ENCODE results near the gene NPR3. TPM values are rescaled to one million over a fixed set of nuclear protein-coding genes. Genes with fewer than 3 reads are reported as not detected.

Gene NPR3
- total and polyA plus RNA-seq, 2 experiments from 2014 or later, result 37.6 to 87.1 TPM

DNA sequence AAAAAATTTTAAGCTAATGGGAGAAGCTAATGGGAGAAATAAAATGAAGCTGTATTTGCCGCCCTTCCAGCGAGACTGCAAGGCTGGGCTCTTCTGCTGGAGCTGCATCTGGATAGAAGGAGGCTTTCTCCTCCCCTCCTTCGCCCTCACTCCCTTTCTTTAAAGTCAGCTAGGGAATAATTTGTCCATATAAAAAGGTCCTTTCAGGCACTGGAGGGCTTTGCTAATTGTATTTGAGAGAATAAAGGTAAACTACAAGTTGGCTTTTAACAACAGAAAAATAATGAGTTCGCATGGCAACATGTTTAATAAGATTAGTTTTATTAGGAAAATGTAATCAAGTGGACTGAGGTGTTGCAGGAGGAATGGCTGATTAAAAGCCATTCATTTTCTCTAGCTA, 41.3 kb downstream of the NPR3 start:
- DNase-seq, result no peak
- TF ChIP-seq EZH2 (IDR thresholded peaks at IDR 0.05; ENCODE audit: insufficient read depth, poor library complexity, severe bottlenecking) (no peak), EZH2phosphoT487 (IDR thresholded peaks at IDR 0.05; ENCODE audit: insufficient read depth, low read depth) (no peak)
- H2AFZ ChIP-seq, result no peak overlapping the region
- no peaks in the 10 kb centered on the region for H3K27me3 ChIP-seq (replicated peaks; ENCODE audit: insufficient read depth)
- H3F3A ChIP-seq (ENCODE audit: insufficient read depth), result peaks cover 21% of the 10 kb centered on the region
- H3K9me3 ChIP-seq (ENCODE audit: low read depth), result no peaks in the 10 kb centered on the region
- peak overlapping the region; percentile 67 for H3K4me2 ChIP-seq (ENCODE audit: unreplicated experiment)
- peaks cover 23% of the 10 kb centered on the region; the same call in 1 of the 2 replicates for H3K36me3 ChIP-seq (ENCODE audit: low read depth)
- H3K9me2 ChIP-seq (ENCODE audit: insufficient read depth), result no peaks in the 10 kb centered on the region
- H3K79me2 ChIP-seq (ENCODE audit: insufficient read depth), result peaks cover 94% of the 10 kb centered on the region
- WGBS, 2 experiments (ENCODE audit: low coverage in 1 of 2, low lambda C conversion rate in 2 of 2, missing lambda C conversion rate in 2 of 2), result 90 to 93% methylated on average over 4 of the region's 4 CpGs
- peak overlapping the region; percentile 87 for H3K27ac ChIP-seq
- no peaks in the 10 kb centered on the region for H4K20me1 ChIP-seq (ENCODE audit: insufficient read depth)
- H3K4me3 ChIP-seq, result no peak overlapping the region
- peaks cover 28% of the 10 kb centered on the region for H3K4me1 ChIP-seq (ENCODE audit: insufficient read depth)
- in situ Hi-C loops (cut with MboI), result no loop called here
- H3K9ac ChIP-seq, result peak overlapping the region; percentile 74; the same call in 1 of the 2 replicates

DNA sequence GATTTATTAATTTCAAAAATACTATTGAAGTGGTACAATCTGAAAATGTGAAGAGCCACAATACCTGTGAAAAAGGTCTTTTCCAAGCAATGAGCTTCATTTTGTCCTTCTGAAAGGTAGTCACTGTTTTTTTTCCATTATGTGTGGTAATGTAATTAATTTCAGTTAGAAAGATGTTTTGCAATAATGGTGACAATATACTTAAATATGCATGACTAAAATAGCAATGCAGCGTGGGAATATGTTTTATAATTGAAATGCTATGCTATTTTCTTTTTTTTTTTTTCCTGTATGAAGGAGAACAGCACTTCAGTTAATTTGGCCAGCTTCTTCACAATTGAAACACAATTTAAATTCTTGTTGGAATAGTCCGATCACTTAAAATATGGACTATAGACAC, 41.9 kb downstream of the NPR3 start:
- H3K9ac ChIP-seq, result peak overlapping the region; percentile 74
- H3K27ac ChIP-seq, result peak overlapping the region; percentile 87
- peaks cover 28% of the 10 kb centered on the region for H3K4me1 ChIP-seq (ENCODE audit: insufficient read depth)
- H3K36me3 ChIP-seq (ENCODE audit: low read depth), result peaks cover 23% of the 10 kb centered on the region; the same call in 1 of the 2 replicates
- H3K27me3 ChIP-seq (replicated peaks; ENCODE audit: insufficient read depth), result no peaks in the 10 kb centered on the region
- no peaks in the 10 kb centered on the region for H4K20me1 ChIP-seq (ENCODE audit: insufficient read depth)
- no peak overlapping the region for H2AFZ ChIP-seq
- in situ Hi-C loops (cut with MboI), result no loop called here
- H3K4me2 ChIP-seq (ENCODE audit: unreplicated experiment), result peak overlapping the region; percentile 67
- H3F3A ChIP-seq (ENCODE audit: insufficient read depth), result peaks cover 21% of the 10 kb centered on the region
- H3K9me2 ChIP-seq (ENCODE audit: insufficient read depth), result no peaks in the 10 kb centered on the region
- TF ChIP-seq EZH2phosphoT487 (IDR thresholded peaks at IDR 0.05; ENCODE audit: insufficient read depth, low read depth) (no peak), EZH2 (IDR thresholded peaks at IDR 0.05; ENCODE audit: insufficient read depth, poor library complexity, severe bottlenecking) (no peak)
- no peaks in the 10 kb centered on the region for H3K9me3 ChIP-seq (ENCODE audit: low read depth)
- 4% methylated on average over 2 of the region's 2 CpGs for WGBS, 2 experiments (ENCODE audit: low coverage in 1 of 2, low lambda C conversion rate in 2 of 2, missing lambda C conversion rate in 2 of 2)
- peak; percentile 92 for DNase-seq
- peak overlapping the region; percentile 35 for H3K4me3 ChIP-seq
- H3K79me2 ChIP-seq (ENCODE audit: insufficient read depth), result peaks cover 94% of the 10 kb centered on the region

DNA sequence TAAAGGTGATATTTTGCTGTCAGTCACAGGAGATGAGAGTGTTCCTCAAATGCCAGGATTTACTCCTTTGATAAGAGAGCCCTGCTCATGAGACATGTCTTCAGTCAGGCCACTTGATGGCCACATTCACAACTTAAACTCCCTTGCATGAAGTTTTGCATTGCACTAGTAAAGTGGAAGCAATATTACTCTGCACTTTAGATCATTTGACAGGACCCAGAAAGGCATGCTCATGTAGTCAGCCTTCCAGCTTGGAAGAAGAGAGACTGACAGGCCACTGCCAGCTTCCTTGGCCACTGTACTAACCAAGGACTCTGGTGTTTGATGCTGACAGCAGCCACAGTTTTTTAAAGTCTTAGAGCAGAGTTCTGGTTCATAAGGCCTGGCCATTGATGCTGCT, 42.6 kb downstream of the NPR3 start:
- in situ Hi-C loops (cut with MboI), result no loop called here
- peaks cover 21% of the 10 kb centered on the region for H3F3A ChIP-seq (ENCODE audit: insufficient read depth)
- no peaks in the 10 kb centered on the region for H3K9me3 ChIP-seq (ENCODE audit: low read depth)
- H3K79me2 ChIP-seq (ENCODE audit: insufficient read depth), result peaks cover 94% of the 10 kb centered on the region
- H2AFZ ChIP-seq, result 0 out of 2 replicates have a peak overlapping the region, but pooled peaks have one; percentile 27
- H3K36me3 ChIP-seq (ENCODE audit: low read depth), result peaks cover 23% of the 10 kb centered on the region; the same call in 1 of the 2 replicates
- peaks cover 27% of the 10 kb centered on the region for H3K4me1 ChIP-seq (ENCODE audit: insufficient read depth)
- H4K20me1 ChIP-seq (ENCODE audit: insufficient read depth), result no peaks in the 10 kb centered on the region
- no peak overlapping the region for H3K4me3 ChIP-seq
- H3K9ac ChIP-seq, result peak overlapping the region; percentile 74
- DNase-seq, result peak; percentile 39
- H3K27me3 ChIP-seq (replicated peaks; ENCODE audit: insufficient read depth), result no peaks in the 10 kb centered on the region
- H3K27ac ChIP-seq, result peak overlapping the region; percentile 87
- H3K9me2 ChIP-seq (ENCODE audit: insufficient read depth), result no peaks in the 10 kb centered on the region
- peak overlapping the region; percentile 67 for H3K4me2 ChIP-seq (ENCODE audit: unreplicated experiment)
- TF ChIP-seq EZH2phosphoT487 (IDR thresholded peaks at IDR 0.05; ENCODE audit: insufficient read depth, low read depth), result no peak
- TF ChIP-seq EZH2 (IDR thresholded peaks at IDR 0.05; ENCODE audit: insufficient read depth, poor library complexity, severe bottlenecking), result no peak

DNA sequence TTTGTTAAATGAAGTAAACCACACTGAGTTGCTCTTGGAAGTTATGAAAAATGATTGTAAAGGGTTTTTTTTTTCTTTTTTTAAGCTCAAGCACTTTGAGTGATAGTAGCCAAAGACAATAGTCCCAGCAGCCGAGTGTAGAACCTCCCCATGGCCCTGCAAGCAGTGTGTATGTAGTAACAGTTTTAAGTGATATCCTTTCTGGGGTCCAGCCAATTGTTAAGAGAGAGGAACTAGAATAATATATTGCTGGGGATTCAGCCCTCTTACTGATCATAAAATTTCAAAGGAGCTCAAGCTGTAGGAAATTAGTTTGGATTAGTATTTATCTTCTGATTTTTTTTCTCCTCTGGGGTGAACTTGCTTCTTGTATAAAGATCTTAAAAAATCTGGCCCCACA, 43.2 kb downstream of the NPR3 start:
- H2AFZ ChIP-seq, result no peak overlapping the region
- H3K4me3 ChIP-seq, result no peak overlapping the region
- H3K79me2 ChIP-seq (ENCODE audit: insufficient read depth), result peaks cover 95% of the 10 kb centered on the region
- peaks cover 22% of the 10 kb centered on the region for H3F3A ChIP-seq (ENCODE audit: insufficient read depth)
- peak; percentile 17 for DNase-seq
- no peak overlapping the region; the same call in 1 of the 2 replicates for H3K9ac ChIP-seq
- H3K9me3 ChIP-seq (ENCODE audit: low read depth), result no peaks in the 10 kb centered on the region
- H3K4me2 ChIP-seq (ENCODE audit: unreplicated experiment), result peak overlapping the region; percentile 67
- in situ Hi-C loops (cut with MboI), result no loop called here
- TF ChIP-seq EZH2 (IDR thresholded peaks at IDR 0.05; ENCODE audit: insufficient read depth, poor library complexity, severe bottlenecking), result no peak
- TF ChIP-seq EZH2phosphoT487 (IDR thresholded peaks at IDR 0.05; ENCODE audit: insufficient read depth, low read depth), result no peak
- H3K4me1 ChIP-seq (ENCODE audit: insufficient read depth), result peaks cover 25% of the 10 kb centered on the region
- no peaks in the 10 kb centered on the region for H3K27me3 ChIP-seq (replicated peaks; ENCODE audit: insufficient read depth)
- H3K9me2 ChIP-seq (ENCODE audit: insufficient read depth), result no peaks in the 10 kb centered on the region
- 91 to 97% methylated on average over 1 of the region's 1 CpG for WGBS, 2 experiments (ENCODE audit: low coverage in 1 of 2, low lambda C conversion rate in 2 of 2, missing lambda C conversion rate in 2 of 2)
- H4K20me1 ChIP-seq (ENCODE audit: insufficient read depth), result no peaks in the 10 kb centered on the region
- peak overlapping the region; percentile 87 for H3K27ac ChIP-seq
- H3K36me3 ChIP-seq (ENCODE audit: low read depth), result peaks cover 23% of the 10 kb centered on the region; the same call in 1 of the 2 replicates

Measured in GM23248 (cell line).